H1 (cell line): ENCODE data around the gene DOCK3. TPM values are rescaled to one million over a fixed set of nuclear protein-coding genes. Genes with fewer than 3 reads are reported as not detected.

Experiments used
- CTCF ChIA-PET: fragments of 300-600 bp; sonication (Branson Sonifier 250); formaldehyde crosslinking; loops from one replicate; lab custom pipeline; 2021; ENCODE audit not compliant: partially characterized antibody; lab: Charles Lee
- POLR2A ChIA-PET: fragments of 300-600 bp; sonication (Branson Sonifier 250); formaldehyde crosslinking; loops from one replicate; lab custom pipeline; 2021; ENCODE audit warnings: inconsistent platforms; ENCODE audit not compliant: partially characterized antibody; lab: Charles Lee
- DNase-seq, 2 experiments: peaks; one replicate each; pipeline versions ENCODE4 v3.0.0 to v3.0.0-alpha.2; 2010 to 2022; ENCODE audit warnings: low spot score in 2 of 2, low read depth in 1 of 2, mixed read lengths in 1 of 2
- FAIRE-seq: peaks from 2 replicates; lab custom pipeline; 2011; peaks lifted over from hg19 to GRCh38; lab: Jason Lieb, UNC
- H2AFZ ChIP-seq: 2 replicates; pipeline ENCODE4 v1.8.1; 2012; ENCODE audit warnings: low read length, inconsistent platforms
- H2AK5ac ChIP-seq: 2 replicates; pipeline ENCODE4 v1.6.1; 2013; ENCODE audit warnings: low read depth, low read length
- H2BK120ac ChIP-seq: replicated peaks from 2 replicates; pipeline ENCODE3; 2013; ENCODE audit warnings: low read depth, low read length, inconsistent platforms
- H2BK12ac ChIP-seq: 2 replicates; pipeline ENCODE4 v1.6.1; 2013; ENCODE audit warnings: low read depth, low read length
- H2BK15ac ChIP-seq: 2 replicates; pipeline ENCODE4 v1.6.1; 2013; ENCODE audit warnings: low read length
- H2BK20ac ChIP-seq: 2 replicates; pipeline ENCODE4 v1.6.1; 2013; ENCODE audit warnings: low read length
- H2BK5ac ChIP-seq: 2 replicates; pipeline ENCODE4 v1.6.1; 2013; ENCODE audit warnings: low read depth, low read length
- H3K14ac ChIP-seq: 2 replicates; pipeline ENCODE4 v1.6.1; 2013; ENCODE audit warnings: inconsistent platforms; ENCODE audit not compliant: insufficient read length
- H3K18ac ChIP-seq: 2 replicates; pipeline ENCODE4 v1.6.1; 2013; ENCODE audit warnings: low read length; ENCODE audit errors: extremely low read depth
- H3K23ac ChIP-seq: 2 replicates; pipeline ENCODE4 v1.6.1; 2013; ENCODE audit warnings: inconsistent platforms; ENCODE audit not compliant: insufficient read length
- H3K23me2 ChIP-seq: 2 replicates; pipeline ENCODE4 v1.6.1; 2013; ENCODE audit warnings: low read depth, low read length
- H3K27ac ChIP-seq: 2 replicates; pipeline ENCODE4 v1.6.1; 2011; ENCODE audit warnings: low read depth, low read length, inconsistent platforms
- H3K27me3 ChIP-seq, 4 experiments: replicated peaks in 1 of 4; 1 replicate in 1 of 4; 2 replicates in 3 of 4; pipeline versions ENCODE4 v1.6.1 to v1.8.1; 2011 to 2013; ENCODE audit warnings: low read length in 3 of 4, mild to moderate bottlenecking in 3 of 4, inconsistent platforms in 2 of 4, mixed read lengths in 2 of 4, moderate library complexity in 1 of 4; ENCODE audit not compliant: control insufficient read depth in 3 of 4, insufficient read depth in 3 of 4; ENCODE audit errors: extremely low read depth in 1 of 4
- H3K36me3 ChIP-seq, 4 experiments: 2 replicates each; pipeline versions ENCODE4 v1.6.1 to v1.8.1; 2011 to 2013; ENCODE audit warnings: mild to moderate bottlenecking in 4 of 4, low read length in 3 of 4, moderate library complexity in 2 of 4, control low read depth in 1 of 4, inconsistent platforms in 1 of 4; ENCODE audit not compliant: insufficient read depth in 4 of 4, control insufficient read depth in 2 of 4
- H3K4ac ChIP-seq: replicated peaks from 2 replicates; pipeline ENCODE3; 2013; ENCODE audit warnings: low read length, low read depth, mixed read lengths, inconsistent platforms; ENCODE audit not compliant: insufficient read length
- H3K4me1 ChIP-seq, 4 experiments: replicated peaks in 1 of 4; 1 replicate in 1 of 4; 2 replicates in 3 of 4; pipeline versions ENCODE4 v1.6.1 to v1.8.1; 2011 to 2013; ENCODE audit warnings: low read length in 3 of 4, inconsistent platforms in 2 of 4, mixed read lengths in 1 of 4; ENCODE audit not compliant: insufficient read depth in 4 of 4, control insufficient read depth in 3 of 4
- H3K4me2 ChIP-seq, 2 experiments: 2 replicates each; pipeline versions ENCODE4 v1.6.1 to v1.8.1; 2011 to 2013; ENCODE audit warnings: low read depth in 2 of 2, low read length in 2 of 2, control low read depth in 1 of 2, inconsistent platforms in 1 of 2, mild to moderate bottlenecking in 1 of 2; ENCODE audit not compliant: insufficient read depth in 1 of 2
- H3K4me3 ChIP-seq, 4 experiments: fragments of 200-600, 300-600 bp in 1 of 4; sonication (generic), shearing (Covaris generic), sonication (Bioruptor Twin) in 1 of 4; 2 replicates each; pipeline versions ENCODE4 v1.5.1 to v1.8.1; 2011 to 2016; ENCODE audit warnings: low read length in 4 of 4, low read depth in 3 of 4, control low read depth in 2 of 4, inconsistent platforms in 2 of 4, mild to moderate bottlenecking in 2 of 4, mixed read lengths in 1 of 4, moderate library complexity in 1 of 4; ENCODE audit not compliant: insufficient read depth in 2 of 4; ENCODE audit errors: extremely low read depth in 1 of 4
- H3K56ac ChIP-seq: replicated peaks from 2 replicates; pipeline ENCODE3; 2013; ENCODE audit warnings: low read depth, mild to moderate bottlenecking, mixed read lengths, low read length, inconsistent platforms; ENCODE audit not compliant: insufficient read length
- H3K79me1 ChIP-seq: 2 replicates; pipeline ENCODE4 v1.6.1; 2013; ENCODE audit warnings: low read depth, low read length, control low read depth
- H3K79me2 ChIP-seq, 2 experiments: 2 replicates each; pipeline versions ENCODE4 v1.6.1 to v1.8.1; 2012 to 2013; ENCODE audit warnings: low read length in 2 of 2, mild to moderate bottlenecking in 2 of 2, inconsistent platforms in 1 of 2; ENCODE audit not compliant: insufficient read depth in 2 of 2, control insufficient read depth in 1 of 2
- H3K9ac ChIP-seq, 4 experiments: replicated peaks in 1 of 4; 1 replicate in 1 of 4; 2 replicates in 3 of 4; pipeline versions ENCODE4 v1.6.1 to v1.8.1; 2011 to 2013; ENCODE audit warnings: low read depth in 3 of 4, low read length in 3 of 4, control low read depth in 2 of 4, mild to moderate bottlenecking in 2 of 4, moderate library complexity in 2 of 4, inconsistent platforms in 1 of 4; ENCODE audit errors: extremely low read depth in 1 of 4
- H3K9me3 ChIP-seq, 2 experiments: 2 replicates each; pipeline versions ENCODE4 v1.6.1 to v1.8.1; 2012 to 2013; ENCODE audit warnings: mild to moderate bottlenecking in 2 of 2, moderate library complexity in 2 of 2, control low read depth in 1 of 2, inconsistent platforms in 1 of 2, low read depth in 1 of 2, low read length in 1 of 2, mixed read lengths in 1 of 2; ENCODE audit not compliant: insufficient read depth in 2 of 2
- H4K20me1 ChIP-seq, 2 experiments: replicated peaks in 1 of 2; 2 replicates each; pipeline versions ENCODE3 to v1.8.1; 2011 to 2013; ENCODE audit warnings: inconsistent platforms in 2 of 2, low read length in 2 of 2, mild to moderate bottlenecking in 1 of 2; ENCODE audit not compliant: insufficient read depth in 2 of 2, control insufficient read depth in 1 of 2
- H4K5ac ChIP-seq: 2 replicates; pipeline ENCODE4 v1.6.1; 2013; ENCODE audit warnings: low read length, low read depth, mixed read lengths, inconsistent platforms; ENCODE audit not compliant: insufficient read length
- H4K8ac ChIP-seq: 2 replicates; pipeline ENCODE4 v1.8.0; 2013; ENCODE audit warnings: mild to moderate bottlenecking, moderate library complexity, low read length, inconsistent platforms; ENCODE audit not compliant: insufficient read depth; ENCODE audit errors: extremely low read depth
- H4K91ac ChIP-seq: replicated peaks from 2 replicates; pipeline ENCODE3; 2013; ENCODE audit warnings: low read length, mixed read lengths, inconsistent platforms; ENCODE audit not compliant: insufficient read length
- BRCA1 ChIP-seq: IDR thresholded peaks from 2 replicates; pipeline ENCODE4 v1.6.1; 2012; ENCODE audit warnings: low read depth, low read length, improper control_type of control experiment
- E2F6 ChIP-seq: IDR thresholded peaks from 2 replicates; pipeline ENCODE4 v1.6.1; 2012; ENCODE audit warnings: inconsistent platforms
- GABPA ChIP-seq: IDR thresholded peaks from 2 replicates; pipeline ENCODE4 v1.6.1; 2011; ENCODE audit warnings: mild to moderate bottlenecking, low read length, moderate library complexity, borderline replicate concordance; ENCODE audit not compliant: insufficient read depth
- JUN ChIP-seq: IDR thresholded peaks from 2 replicates; pipeline ENCODE4 v1.6.1; 2011; ENCODE audit warnings: low read depth, mild to moderate bottlenecking, improper control_type of control experiment, low read length
- KDM4A ChIP-seq: IDR thresholded peaks from one replicate; pipeline ENCODE4 v1.7.1; 2012; ENCODE audit warnings: low read depth, mild to moderate bottlenecking, moderate library complexity, low read length, inconsistent platforms; ENCODE audit not compliant: severe bottlenecking
- RFX5 ChIP-seq: IDR thresholded peaks from 2 replicates; pipeline ENCODE4 v1.6.1; 2011; ENCODE audit warnings: low read depth, low read length, improper control_type of control experiment, borderline replicate concordance
- RNF2 ChIP-seq: fragments of 200-900, 300-1000 bp; sonication (generic); IDR thresholded peaks from 2 replicates; pipeline ENCODE4 v1.7.1; 2016; ENCODE audit warnings: borderline replicate concordance, low read depth, mild to moderate bottlenecking, antibody characterized with exemption, low read length; ENCODE audit not compliant: poor library complexity, severe bottlenecking; ENCODE audit errors: missing control alignments
- SP2 ChIP-seq: IDR thresholded peaks from 2 replicates; pipeline ENCODE4 v1.6.1; 2012; ENCODE audit warnings: mild to moderate bottlenecking, low read length, inconsistent platforms
- SRF ChIP-seq: IDR thresholded peaks from 2 replicates; pipeline ENCODE4 v1.6.1; 2011; ENCODE audit warnings: mild to moderate bottlenecking, low read depth, low read length, moderate library complexity
- WGBS, 2 experiments: shearing (Covaris generic) in 1 of 2; methylation state at CpG; one replicate each; pipeline versions ENCODE4 v1.1.6 to v1.1.7; 2013 to 2015; ENCODE audit warnings: low lambda C conversion rate in 2 of 2, mixed read lengths in 2 of 2, inconsistent platforms in 1 of 2, low coverage in 1 of 2, missing lambda C conversion rate in 1 of 2; ENCODE audit not compliant: insufficient replicate concordance in 2 of 2, insufficient coverage in 1 of 2, insufficient read length in 1 of 2; ENCODE audit errors: extremely low coverage in 1 of 2, missing lambda C conversion rate in 1 of 2; 5-methylcytosine and 5-hydroxymethylcytosine counted together
- polyA plus RNA-seq, 7 experiments: library from polyadenylated mRNA; depleted of rRNA in 3 of 7; stranded (reverse) in 5 of 7; unstranded in 2 of 7; fragments of >200 nt in 5 of 7; fragments of 200-250 nt in 2 of 7; gene quantifications; 1 replicate in 5 of 7; 2 replicates in 1 of 7; 4 replicates in 1 of 7; pipeline versions ENCODE4 v1.2.1 to v1.2.3, GENCODE V29; 2011 to 2013; ENCODE audit warnings: missing spikeins in 2 of 7, mixed read lengths in 2 of 7
- total RNA-seq: library from RNA; stranded (reverse); fragmentation: NEBNext Ultra II Directional; extraction: Animal tissue kit (Norgen Biotek cat#: 25700); gene quantifications from 2 replicates; pipeline ENCODE4 v1.2.1, GENCODE V29; 2021
- TF ChIP-seq, protein P1 (sequence below), 3 experiments: IDR thresholded peaks; 1 replicate in 2 of 3; 2 replicates in 1 of 3; pipeline versions ENCODE4 v1.5.1 to v1.6.1; 2011; ENCODE audit warnings: low read length in 3 of 3, mild to moderate bottlenecking in 3 of 3, inconsistent platforms in 2 of 3, low read depth in 1 of 3, moderate library complexity in 1 of 3; ENCODE audit not compliant: insufficient read depth in 1 of 3; ENCODE audit errors: control extremely low read depth in 1 of 3

Gene DOCK3
- total and polyA plus RNA-seq, 2 of the 8 experiments (the other 6 are each of a cell fraction or from before 2014, with no cell fraction given): 2.7 to 5.0 TPM

GRCh38 chr3:50825841-50826240 is 151.1 kb downstream of the DOCK3 start:
- H4K5ac ChIP-seq: no peak overlapping the region
- peaks cover 0 to 4% (median 0%) of the 10 kb centered on the region in 4 experiments; a peak in 1 of 8 replicates for H3K36me3 ChIP-seq
- no peak overlapping the region for H4K8ac ChIP-seq
- H3K23me2 ChIP-seq: no peaks in the 10 kb centered on the region
- H4K91ac ChIP-seq: no peak overlapping the region
- no peak overlapping the region for H3K14ac ChIP-seq
- H3K4me2 ChIP-seq: no peak overlapping the region
- H3K4ac ChIP-seq: no peak overlapping the region
- no peak overlapping the region for H2BK15ac ChIP-seq
- WGBS, 2 experiments: 71% methylated on average over 1 of the region's 1 CpG; no CpG with 5 or more reads in 1 of the 2 experiments
- POLR2A ChIA-PET: no interaction called here
- H2BK12ac ChIP-seq: no peak overlapping the region
- no peak overlapping the region; a peak in 1 of 7 replicates for H3K9ac ChIP-seq
- H2BK20ac ChIP-seq: no peak overlapping the region
- H3K79me2 ChIP-seq: no peaks in the 10 kb centered on the region
- H3K27me3 ChIP-seq: no peaks in the 10 kb centered on the region
- no peak overlapping the region for H3K56ac ChIP-seq
- H3K79me1 ChIP-seq: no peaks in the 10 kb centered on the region
- H3K9me3 ChIP-seq: no peaks in the 10 kb centered on the region; a peak in 2 of 4 replicates
- H2AK5ac ChIP-seq: no peak overlapping the region
- FAIRE-seq: no peak
- no peak overlapping the region for H3K27ac ChIP-seq
- peaks cover 0 to 4% (median 3%) of the 10 kb centered on the region in 4 experiments; a peak in 4 of 7 replicates for H3K4me1 ChIP-seq
- H3K18ac ChIP-seq: no peak overlapping the region
- no peak overlapping the region for H2BK5ac ChIP-seq
- H4K20me1 ChIP-seq: no peaks in the 10 kb centered on the region
- H2BK120ac ChIP-seq: no peak overlapping the region
- H3K23ac ChIP-seq: no peak overlapping the region
- H2AFZ ChIP-seq: no peak overlapping the region
- DNase-seq: no peak
- no peak overlapping the region for H3K4me3 ChIP-seq
- CTCF ChIA-PET: interaction anchor here (1.3 kb wide), 1 partner anchor 150 kb away, joined by 4 read pairs; no protein-coding TSS in a partner anchor
- TF ChIP-seq SP2 (no peak), KDM4A (no peak), JUN (no peak), GABPA (no peak), BRCA1 (no peak), RNF2 (no peak), RFX5 (no peak), E2F6 (no peak), SRF (no peak)
- TF ChIP-seq, protein P1, sequence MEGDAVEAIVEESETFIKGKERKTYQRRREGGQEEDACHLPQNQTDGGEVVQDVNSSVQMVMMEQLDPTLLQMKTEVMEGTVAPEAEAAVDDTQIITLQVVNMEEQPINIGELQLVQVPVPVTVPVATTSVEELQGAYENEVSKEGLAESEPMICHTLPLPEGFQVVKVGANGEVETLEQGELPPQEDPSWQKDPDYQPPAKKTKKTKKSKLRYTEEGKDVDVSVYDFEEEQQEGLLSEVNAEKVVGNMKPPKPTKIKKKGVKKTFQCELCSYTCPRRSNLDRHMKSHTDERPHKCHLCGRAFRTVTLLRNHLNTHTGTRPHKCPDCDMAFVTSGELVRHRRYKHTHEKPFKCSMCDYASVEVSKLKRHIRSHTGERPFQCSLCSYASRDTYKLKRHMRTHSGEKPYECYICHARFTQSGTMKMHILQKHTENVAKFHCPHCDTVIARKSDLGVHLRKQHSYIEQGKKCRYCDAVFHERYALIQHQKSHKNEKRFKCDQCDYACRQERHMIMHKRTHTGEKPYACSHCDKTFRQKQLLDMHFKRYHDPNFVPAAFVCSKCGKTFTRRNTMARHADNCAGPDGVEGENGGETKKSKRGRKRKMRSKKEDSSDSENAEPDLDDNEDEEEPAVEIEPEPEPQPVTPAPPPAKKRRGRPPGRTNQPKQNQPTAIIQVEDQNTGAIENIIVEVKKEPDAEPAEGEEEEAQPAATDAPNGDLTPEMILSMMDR (IDR thresholded peaks at IDR 0.05; ENCODE audit: control extremely low read depth in 1 of 3, insufficient read depth in 1 of 3, low read depth in 1 of 3, low read length in 3 of 3): no peak
